RPMI7951 (cell line): ENCODE results near the gene DNMT3L. TPM values are rescaled to one million over a fixed set of nuclear protein-coding genes. Genes with fewer than 3 reads are reported as not detected.
"Not testable (repeated sequence)": the region's sequence is repeated elsewhere in the genome, so short reads cannot be mapped to it uniquely, and the experiment has no call there.

Experiments used
- DNase-seq: peaks from one replicate; pipeline ENCODE4 v3.0.0-alpha.2; 2012; ENCODE audit warnings: low read depth
- total RNA-seq: library from RNA; depleted of rRNA; stranded (reverse); fragments of >200 nt; shearing (Covaris generic); gene quantifications from 2 replicates; pipeline ENCODE4 v1.2.3, GENCODE V29; 2014; rRNA removed

DNMT3L gene
- total RNA-seq, 1 experiment from 2014 or later = 0.12 TPM

GRCh38 chr21:44197156-44197516, 64.6 kb downstream of the DNMT3L start:
- DNase-seq = not testable (repeated sequence)

Other genes with a start within 250 kb of the DNMT3L start
- gene TRAPPC10, start 249.6 kb downstream of the DNMT3L start, total RNA-seq = 11.8 and 24.5 TPM in 2 replicates
- gene PWP2, start 154.5 kb downstream of the DNMT3L start, total RNA-seq = 1.9 and 2.2 TPM in 2 replicates
- gene GATD3, start 128.2 kb downstream of the DNMT3L start, total RNA-seq = 4.0 and 11.7 TPM in 2 replicates
- gene ICOSLG, start 21.0 kb downstream of the DNMT3L start, total RNA-seq = 2.1 and 4.6 TPM in 2 replicates
- gene AIRE, start 24.0 kb upstream of the DNMT3L start, total RNA-seq = 0.10 TPM in 1 of 2 replicates, not detected in the other
- gene PFKL, start 38.2 kb upstream of the DNMT3L start, total RNA-seq = 97.3 and 116 TPM in 2 replicates
- gene CFAP410, start 77.5 kb upstream of the DNMT3L start, total RNA-seq = 5.9 and 9.8 TPM in 2 replicates
- 6.7 and 10.4 TPM in 2 replicates for gene TRPM2, start 91.7 kb upstream of the DNMT3L start, total RNA-seq
- gene LRRC3, start 193.6 kb upstream of the DNMT3L start, total RNA-seq = 1.6 and 1.9 TPM in 2 replicates